Raji (cell line): Measurements from ENCODE around the gene PHF24.

Source experiments
- POLR2A ChIP-seq: IDR thresholded peaks from 2 replicates; pipeline ENCODE4 v1.6.1; 2011; ENCODE audit warnings: low read depth, low read length, control low read depth; ENCODE audit not compliant: insufficient read depth

The PHF24 gene

DNA sequence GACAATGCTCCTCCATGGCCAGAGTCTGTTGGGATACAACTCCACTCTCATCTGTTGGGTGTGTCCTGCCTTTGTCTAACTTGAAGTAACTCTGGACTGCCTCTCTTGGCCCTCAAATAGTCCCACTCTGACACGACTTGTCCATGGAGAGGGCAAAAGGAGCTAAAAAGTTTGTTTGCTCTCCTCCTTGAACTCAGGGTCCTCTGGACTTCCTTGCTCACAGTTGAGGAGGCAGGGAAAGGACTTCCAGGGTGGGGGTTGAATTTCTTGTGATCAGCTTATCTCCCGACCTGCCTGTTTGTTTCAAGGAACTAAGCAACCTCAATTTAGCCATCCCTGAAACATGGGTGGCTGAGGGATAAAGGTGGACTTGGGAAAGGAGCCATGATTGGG is 43.2 kb downstream of the PHF24 start:
- TF ChIP-seq POLR2A: no peak

DNA sequence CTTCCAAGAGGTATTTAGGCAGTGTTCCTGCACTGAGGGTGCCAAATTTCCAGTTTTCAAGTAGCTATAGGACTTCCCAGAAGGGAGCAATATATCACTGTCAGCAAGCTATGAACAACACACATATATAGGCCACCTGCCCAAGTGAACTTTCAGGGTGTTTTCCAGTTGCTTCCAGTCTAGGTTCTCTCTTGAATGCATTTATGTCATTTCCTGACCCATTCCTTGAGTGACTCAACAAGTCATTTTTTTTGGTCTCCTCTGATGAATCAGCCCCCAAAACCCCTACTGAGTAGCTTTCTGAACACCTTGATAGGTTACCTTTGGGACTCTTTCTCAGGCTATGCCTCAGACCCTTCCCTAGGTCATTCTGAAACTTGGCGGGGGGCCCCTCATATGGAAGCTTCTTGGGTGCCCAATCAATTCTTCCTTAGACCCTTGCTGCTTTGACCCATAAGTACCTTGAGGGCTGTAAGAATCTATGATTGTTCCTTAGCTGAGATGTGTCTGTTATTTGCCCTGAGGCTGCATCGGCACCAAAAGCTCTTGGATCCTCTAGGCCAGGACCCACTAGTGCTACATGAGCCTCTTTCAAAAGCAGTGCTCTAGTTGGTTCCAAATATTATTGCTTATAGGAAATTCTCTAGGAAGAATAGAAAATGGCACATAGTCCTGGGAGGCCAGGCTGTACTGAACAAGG is 43.9 kb downstream of the PHF24 start:
- TF ChIP-seq POLR2A: no peak

DNA sequence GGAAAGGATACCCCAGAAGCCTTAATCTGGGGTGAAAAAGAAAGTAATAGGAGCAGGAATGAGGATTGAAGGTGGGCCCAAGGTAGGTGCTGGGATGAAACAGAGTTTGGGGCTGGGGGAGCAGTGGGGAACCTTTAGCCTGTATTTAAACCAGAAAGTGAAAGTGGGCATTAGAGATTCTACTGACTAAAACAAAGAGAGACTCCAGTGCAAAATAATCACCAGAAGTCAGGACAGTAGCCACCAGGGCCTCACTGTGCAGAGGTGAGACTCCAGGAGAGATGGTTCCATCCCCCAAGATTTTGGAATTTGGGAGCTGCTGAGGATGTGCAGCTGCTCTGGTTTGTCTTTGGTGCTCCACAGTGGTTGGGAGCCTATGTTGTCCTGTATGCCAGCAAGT is 44.5 kb downstream of the PHF24 start:
- no peak for TF ChIP-seq POLR2A

GRCh38 chr9:35010351-35010958 is 52.4 kb downstream of the PHF24 start:
- TF ChIP-seq POLR2A: no peak

GRCh38 chr9:35014517-35014916 is 56.4 kb downstream of the PHF24 start:
- no peak for TF ChIP-seq POLR2A

DNA sequence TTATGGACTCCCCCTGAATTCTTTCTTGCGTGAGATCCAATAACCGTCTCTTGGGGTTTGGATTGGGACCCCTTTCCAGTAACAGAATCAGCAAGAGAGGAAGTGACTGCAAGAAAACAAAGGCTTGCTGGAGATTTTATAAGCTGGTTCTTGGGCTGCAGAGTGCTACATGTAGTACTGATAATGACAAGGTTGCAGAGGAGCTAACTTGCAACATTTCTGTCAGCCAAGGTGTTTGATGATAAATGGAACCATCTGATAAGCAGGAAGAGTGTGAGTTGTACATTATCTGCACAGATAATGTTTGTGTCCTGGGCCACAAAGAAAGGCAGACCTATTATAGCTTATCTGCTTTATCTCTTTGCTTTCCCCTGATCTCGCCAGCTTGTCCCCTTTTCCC is 68.6 kb downstream of the PHF24 start:
- no peak for TF ChIP-seq POLR2A

GRCh38 chr9:35027374-35027773 is 69.3 kb downstream of the PHF24 start:
- TF ChIP-seq POLR2A: no peak

GRCh38 chr9:35027860-35028259 is 69.8 kb downstream of the PHF24 start:
- no peak for TF ChIP-seq POLR2A

DNA sequence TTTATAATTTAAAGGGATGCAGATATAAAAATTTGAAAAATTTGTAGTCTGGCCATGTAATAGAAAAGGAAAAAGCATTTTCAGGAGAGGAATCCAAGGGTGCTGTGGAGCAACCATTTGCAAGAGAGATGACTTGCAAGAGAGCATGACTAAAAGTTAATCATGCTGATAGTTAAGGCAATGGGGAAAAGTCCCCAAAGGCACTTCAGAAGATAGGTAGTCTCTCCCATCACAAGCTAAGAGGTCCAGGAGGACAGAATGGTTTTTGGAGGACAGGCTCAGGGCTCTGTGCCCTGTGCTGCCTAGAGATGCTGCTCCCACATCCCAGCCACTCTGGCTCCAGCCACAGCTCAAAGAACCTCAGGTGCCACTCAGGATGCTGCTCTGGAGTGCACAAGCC is 70.3 kb downstream of the PHF24 start:
- TF ChIP-seq POLR2A: no peak

- no peak for TF ChIP-seq POLR2A
These were observed 71.2 kb downstream of the PHF24 start for GRCh38 chr9:35029241-35029640.

- TF ChIP-seq POLR2A: no peak
These were observed 71.8 kb downstream of the PHF24 start for GRCh38 chr9:35029852-35030251.
